Measurements from ENCODE around the gene DEXI.

DNA sequence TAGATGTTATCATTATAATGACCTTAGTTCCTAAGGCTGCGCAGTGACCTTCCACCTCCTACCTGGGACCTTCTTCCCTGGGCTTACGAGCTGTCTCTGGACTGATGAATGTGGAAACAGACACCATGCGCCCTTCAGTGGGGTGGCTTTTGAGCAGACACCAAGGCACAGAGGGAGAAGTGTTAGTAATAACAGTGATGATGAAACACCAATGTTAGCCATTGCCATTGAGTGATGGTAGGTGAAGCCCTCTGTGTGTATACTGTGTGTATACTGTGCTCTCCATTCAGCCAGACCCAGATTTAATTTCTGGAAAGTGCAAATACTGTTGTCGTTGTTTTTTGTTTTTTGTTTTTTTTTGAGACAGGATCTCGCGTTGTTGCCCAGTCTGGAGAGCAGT lies 46.6 kb upstream of the DEXI start:
- TF ChIP-seq EZH2 (IDR thresholded peaks at IDR 0.05; ENCODE audit: insufficient read depth, poor library complexity, severe bottlenecking) = no peak
- TF ChIP-seq EZH2phosphoT487 (IDR thresholded peaks at IDR 0.05; ENCODE audit: insufficient read depth, low read depth) = no peak

All from GM23248 (cell line).